ENCODE measurements around the gene UBQLN3.

The UBQLN3 gene

DNA sequence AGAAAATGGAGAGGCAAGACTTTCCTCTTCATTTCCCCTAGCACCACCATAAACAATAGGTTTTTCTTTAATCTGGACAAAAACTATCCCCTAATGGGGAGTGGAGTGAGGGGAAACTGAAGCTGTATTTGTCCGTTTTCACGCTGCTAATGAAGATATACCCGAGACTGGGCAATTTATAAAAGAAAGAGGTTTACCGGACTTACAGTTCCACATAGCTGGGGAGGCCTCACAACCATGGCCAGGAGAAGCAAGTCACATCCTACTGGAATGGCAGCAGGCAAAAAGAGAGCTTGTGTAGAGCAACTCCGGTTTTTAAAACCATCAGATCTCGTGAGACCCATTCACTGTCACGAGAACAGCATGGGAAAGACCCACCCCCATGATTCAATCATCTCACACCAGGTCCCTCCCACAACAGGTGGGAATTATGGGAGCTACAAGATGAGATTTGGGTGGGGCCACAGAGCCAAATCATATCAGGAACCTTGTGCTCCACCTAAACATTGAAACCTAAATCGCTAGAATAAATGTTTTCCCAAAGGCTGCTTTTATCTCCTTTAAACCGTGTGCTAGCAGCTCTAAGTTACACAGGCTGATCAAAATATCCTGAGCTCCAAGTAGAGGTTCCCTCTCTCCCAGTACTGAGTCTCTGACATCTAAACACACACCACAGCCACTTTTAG, 4.3 kb downstream of the UBQLN3 start:
- no peak for DNase-seq

DNA sequence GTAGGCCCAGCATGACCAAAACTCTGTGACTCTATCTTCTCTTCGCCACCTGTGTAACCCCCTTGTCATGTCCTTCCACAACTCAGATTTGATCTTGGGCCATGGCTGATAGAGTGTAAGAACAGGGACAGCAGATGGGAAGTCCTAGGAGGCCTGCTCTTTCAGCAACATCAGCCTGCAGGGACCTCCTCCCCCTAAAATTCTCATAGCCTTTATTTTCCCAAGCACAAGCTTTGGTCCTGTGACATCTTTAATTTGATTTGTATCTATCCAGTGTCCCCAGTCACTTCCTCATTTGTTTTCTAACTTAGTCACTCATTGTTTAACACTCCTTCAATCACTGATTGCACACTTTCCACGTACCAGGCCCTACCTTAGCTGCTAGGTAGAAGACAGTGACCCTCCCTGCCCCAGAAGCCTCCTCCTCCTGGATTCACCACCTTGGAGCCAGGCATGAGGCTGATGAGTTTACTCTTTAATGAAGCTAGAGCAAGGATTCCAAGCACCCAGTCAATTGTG, 5.3 kb downstream of the UBQLN3 start:
- no peak for DNase-seq

DNA sequence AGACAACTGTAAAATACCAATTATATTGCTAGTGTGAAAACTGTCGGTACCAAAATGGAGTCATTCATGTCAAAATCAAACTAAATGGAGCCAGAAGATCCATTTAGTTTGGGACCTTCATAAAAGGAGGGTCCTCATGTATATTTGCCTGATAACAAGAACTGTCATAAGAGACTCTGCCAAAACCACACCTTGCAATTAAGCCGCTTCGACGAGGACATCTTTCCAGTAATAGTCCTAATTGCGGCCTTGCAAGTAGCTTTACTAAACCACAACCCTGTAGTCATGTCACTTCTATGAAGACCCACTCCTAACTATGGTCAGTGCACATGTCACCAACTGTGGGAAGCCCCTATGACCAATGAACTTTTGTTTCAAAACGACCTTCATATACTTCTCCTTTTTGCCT, 9.4 kb downstream of the UBQLN3 start:
- DNase-seq, result no peak

DNA sequence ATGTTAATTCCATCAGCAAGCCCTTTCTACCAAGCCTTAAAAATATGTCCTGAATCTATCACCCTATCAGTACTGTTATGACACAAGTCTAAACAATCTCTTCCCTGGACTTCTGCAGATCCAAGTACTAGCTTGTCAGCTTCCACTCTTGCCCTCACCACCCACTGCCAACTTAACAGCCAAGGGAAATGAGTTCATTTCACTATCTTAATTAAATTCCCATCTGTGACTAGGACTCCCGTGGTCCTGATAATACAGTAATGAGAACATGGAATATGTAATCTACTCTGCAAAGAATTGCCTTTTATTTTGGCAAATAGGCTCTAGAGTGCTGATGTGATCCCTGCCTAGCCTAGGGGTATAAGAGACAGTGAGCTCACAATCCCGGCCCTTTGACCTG, 10.1 kb downstream of the UBQLN3 start:
- DNase-seq, result peak in 1 of 14 donors; percentile 23

DNA sequence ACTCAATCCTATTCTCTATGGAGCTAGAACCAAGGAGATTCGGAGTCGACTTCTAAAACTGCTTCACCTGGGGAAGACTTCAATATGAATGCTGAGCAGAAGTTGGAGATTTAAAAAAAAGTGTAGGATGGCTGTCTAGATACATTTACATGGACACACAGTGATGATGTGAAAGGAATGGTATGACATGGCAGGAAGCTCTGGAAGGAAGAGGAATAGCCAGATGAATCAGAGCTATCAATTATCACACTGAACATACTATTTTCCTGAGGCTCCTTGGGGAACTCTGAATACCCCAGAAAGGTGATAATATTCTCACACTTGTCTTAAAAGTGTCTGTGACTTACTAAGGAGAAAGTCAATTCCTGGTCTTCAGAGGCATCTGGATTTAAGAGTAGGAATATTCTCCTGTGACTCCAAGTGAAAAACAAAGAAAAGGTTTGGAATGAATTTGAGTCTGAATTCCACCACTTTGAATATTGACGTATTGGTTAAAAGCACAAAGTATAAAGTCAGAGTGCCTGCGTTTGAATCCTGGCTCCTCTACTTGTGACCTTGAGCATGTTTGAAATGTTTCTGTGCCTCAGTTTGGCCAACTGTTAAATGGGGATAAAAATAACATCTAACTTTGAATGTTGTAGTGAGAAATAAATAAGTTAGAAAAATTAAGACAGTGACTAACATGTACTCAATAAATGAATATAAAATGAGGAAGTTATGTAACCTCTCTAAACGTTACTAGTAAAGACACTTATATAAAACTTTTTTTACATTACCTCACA, 20.0 kb downstream of the UBQLN3 start:
- no peak for DNase-seq

DNA sequence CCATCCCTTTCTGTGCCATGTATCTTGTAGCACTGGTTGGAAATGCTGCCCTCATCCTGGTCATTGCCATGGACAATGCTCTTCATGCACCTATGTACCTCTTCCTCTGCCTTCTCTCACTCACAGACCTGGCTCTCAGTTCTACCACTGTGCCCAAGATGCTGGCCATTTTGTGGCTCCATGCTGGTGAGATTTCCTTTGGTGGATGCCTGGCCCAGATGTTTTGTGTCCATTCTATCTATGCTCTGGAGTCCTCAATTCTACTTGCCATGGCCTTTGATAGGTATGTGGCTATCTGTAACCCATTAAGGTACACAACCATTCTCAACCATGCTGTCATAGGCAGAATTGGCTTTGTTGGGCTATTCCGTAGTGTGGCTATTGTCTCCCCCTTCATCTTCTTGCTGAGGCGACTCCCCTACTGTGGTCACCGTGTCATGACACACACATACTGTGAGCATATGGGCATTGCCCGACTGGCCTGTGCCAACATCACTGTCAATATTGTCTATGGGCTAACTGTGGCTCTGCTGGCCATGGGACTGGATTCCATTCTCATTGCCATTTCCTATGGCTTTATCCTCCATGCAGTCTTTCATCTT, 20.9 kb downstream of the UBQLN3 start:
- DNase-seq, result no peak

DNA sequence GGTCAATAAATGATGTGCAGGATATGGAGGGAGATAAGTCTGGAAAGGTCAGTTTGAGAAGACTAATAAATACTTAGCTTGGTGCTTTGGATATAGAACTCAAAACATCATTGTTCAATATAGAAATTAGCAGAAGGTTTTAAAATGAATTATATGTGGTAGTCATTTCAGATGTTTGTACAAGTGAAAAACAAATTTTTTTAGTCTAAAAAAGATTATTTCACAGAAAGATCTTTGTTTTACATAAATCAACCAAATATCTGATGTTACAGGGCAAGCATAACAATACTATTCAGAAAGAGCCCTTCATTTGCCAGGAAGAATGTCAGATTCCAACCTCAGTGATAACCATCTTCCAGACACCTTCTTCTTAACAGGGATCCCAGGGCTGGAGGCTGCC, 21.4 kb downstream of the UBQLN3 start, which contains the start of gene OR52D1:
Gene OR52D1, plus strand, starts transcription at position 301 of the 400 bp plus-strand sequence. Its CDS starts 22 bp downstream, at position 323.
- no peak for DNase-seq

DNA sequence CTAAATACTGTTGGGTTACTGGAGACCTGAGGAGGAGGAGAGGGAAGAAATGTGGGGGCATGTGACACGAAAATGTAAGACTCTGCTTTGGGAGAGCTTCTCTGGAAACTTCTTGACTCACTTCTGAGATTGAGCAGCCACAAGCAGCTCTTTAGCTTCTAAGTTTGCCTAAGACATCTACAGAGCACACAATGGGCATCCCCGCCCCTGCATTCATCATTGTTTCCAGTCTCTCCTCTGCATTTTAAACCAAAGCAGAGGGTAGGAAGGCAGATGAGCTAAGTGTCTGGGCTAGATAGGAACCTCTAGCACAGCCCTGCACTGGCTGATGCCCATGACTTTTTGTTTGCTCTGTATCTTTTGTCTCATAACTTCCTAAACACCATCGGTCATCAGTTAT, 23.3 kb downstream of the UBQLN3 start:
- DNase-seq, result no peak

DNA sequence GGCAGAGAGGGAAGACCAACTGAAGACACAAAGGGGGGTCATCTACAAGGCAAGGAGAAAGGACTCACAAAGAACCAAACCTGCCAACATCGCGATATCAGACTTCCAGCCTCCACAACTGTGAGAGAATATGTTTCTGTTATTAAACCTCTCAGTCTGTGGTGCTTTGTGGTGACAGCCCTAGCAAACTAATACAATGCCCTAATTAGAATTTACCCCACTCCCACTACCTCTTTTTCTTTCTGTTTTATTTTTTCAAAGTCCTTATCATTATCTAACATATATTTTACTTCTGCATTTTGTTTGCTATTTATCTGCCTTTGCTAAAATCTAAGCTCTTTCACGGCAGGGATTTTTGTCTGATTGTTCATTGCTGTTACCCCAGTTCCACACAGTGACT, 23.8 kb downstream of the UBQLN3 start:
- no peak for DNase-seq

DNA sequence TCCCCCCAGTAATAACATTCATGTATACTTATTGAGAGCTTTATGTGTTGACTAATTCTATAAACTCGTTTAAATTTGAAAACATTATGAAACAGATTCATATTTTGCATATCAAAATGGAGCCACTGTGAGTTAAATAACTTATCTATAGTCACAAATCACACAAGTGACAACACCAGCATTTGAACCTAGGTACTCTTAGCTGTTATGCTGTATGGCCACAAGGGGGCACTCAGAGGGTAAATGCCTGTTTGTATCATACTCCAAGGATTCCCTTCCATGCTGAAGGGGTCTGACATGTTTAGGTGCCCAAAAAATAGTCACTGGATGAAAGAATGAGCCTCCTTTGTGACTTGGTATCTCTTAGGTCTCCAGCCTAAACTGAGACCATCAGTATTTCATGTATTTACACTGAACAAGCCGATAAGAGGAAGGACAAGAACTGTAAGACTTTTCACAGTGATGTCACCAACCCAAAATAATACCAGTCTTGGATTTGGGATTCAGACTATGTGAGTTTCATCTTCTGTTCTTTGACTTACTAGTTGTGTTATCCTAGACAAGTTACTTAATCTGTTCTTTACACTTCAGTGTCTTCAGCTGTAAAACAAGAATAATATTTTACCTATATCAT, 33.5 kb downstream of the UBQLN3 start:
- DNase-seq, result peak in 2 of 14 donors; percentile 1 to 7

DNA sequence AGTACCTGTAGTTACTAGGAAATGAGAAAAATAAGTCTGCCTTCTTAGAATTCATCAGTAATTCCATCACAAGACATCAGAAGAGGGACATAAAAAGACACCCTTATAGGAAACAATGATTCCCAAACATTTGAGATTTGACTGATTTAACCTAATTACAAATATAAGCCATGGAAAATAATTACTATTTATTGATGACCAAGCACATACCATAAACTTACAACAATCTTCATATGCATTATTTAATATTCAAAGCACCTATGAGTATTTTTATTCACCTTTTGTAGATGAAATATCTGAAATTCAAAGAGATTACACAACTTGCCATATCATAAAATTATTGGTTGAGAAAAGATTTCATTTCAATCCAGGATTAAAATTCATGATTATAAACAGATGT, 35.8 kb downstream of the UBQLN3 start:
- DNase-seq, result no peak

DNA sequence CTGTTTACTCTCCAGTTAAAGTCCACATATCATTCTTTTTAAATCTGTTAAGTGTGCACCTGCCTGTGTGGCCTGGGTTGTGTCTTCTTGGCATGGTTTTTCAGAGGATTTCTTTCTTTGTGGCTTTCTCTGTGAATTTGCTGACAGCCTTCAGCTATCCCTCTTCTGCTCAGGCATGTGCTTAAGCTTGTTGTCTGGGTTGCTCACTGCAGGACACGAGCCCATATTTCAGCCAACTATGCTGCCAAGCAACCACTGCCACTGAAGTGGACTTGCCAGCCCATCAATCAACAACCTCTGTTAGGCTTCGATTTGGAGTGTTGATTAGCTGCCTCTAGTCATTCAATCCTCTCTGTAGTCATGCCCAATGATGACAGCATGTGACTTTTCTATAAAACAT, 42.2 kb downstream of the UBQLN3 start:
- DNase-seq, result no peak

DNA sequence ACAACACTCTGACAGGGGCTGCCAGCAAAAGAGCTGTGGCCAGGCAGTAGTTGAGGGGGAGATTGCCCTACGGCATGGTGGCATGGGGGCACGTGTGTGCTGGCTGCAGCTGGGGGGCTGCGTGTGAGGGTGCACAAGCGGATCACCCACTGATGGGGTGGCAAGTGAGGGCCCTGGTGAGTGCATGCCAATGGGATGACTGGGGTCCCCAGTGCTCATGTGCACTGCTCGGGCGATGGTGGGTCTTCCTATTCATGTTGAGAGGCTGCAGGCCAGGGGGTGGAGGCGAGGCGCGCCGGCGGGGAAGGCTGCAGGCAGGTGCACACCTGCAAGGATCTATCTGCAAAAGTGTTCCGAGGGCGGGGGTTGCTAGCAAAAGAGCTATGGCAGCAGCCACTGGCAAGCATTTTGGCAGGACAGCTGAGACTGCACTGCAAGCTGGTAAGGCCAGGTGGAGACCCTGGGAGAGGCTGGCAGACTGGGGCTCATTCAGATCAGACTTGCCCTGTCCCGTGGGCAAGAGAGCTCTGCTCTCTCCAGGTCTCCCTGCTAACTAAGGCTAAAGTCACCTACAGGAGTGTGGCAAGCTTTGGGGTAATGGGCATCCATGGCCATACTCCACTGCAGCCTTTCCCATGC, 48.7 kb downstream of the UBQLN3 start:
- no peak for DNase-seq
